Upper lobe of right lung (tissue), 1 donor: ENCODE measurements around the gene FMNL2. TPM values are rescaled to one million over a fixed set of nuclear protein-coding genes. Genes with fewer than 3 reads are reported as not detected.
A peak's percentile ranks its signal among the peaks of the same experiment; 100 is the strongest.

ENCODE experiments used
- ATAC-seq: fragments of 200-7000 bp; cut with Tn5 transposase; one replicate; pipeline ENCODE4 v1.9.1; 2020; ENCODE audit warnings: mild to moderate bottlenecking, moderate library complexity
- DNase-seq: peaks from one replicate; pipeline ENCODE4 v3.0.0-alpha.2; 2020
- H3K27ac ChIP-seq: fragments of 200-600 bp; one replicate; pipeline ENCODE4 v1.8.0; 2022
- H3K27me3 ChIP-seq: fragments of 200-600 bp; one replicate; pipeline ENCODE4 v1.8.0; 2022; ENCODE audit warnings: mild to moderate bottlenecking
- H3K36me3 ChIP-seq: fragments of 200-600 bp; one replicate; pipeline ENCODE4 v1.8.0; 2022
- H3K4me1 ChIP-seq: fragments of 200-600 bp; one replicate; pipeline ENCODE4 v1.8.0; 2022
- H3K4me3 ChIP-seq: fragments of 200-600 bp; one replicate; pipeline ENCODE4 v1.8.0; 2022; ENCODE audit warnings: mild to moderate bottlenecking
- H3K9me3 ChIP-seq: fragments of 200-600 bp; one replicate; pipeline ENCODE4 v1.8.0; 2022
- CTCF ChIP-seq: fragments of 200-600 bp; IDR thresholded peaks from one replicate; pipeline ENCODE4 v1.8.0; 2022; ENCODE audit warnings: antibody characterized with exemption
- intact Hi-C: fragments of 100-400 bp; cut with DNase I; formaldehyde crosslinking; loops from one replicate; pipeline ENCODE4 v1.11.0; 2022
- total RNA-seq: library from RNA; stranded (reverse); fragmentation: NEBNext Ultra II Directional; extraction: Animal tissue kit (Norgen Biotek cat#: 25700); gene quantifications from one replicate; pipeline ENCODE4 v1.2.1, GENCODE V29; 2021
- donor health status: DM: no; HTN: yes; CAD: no; lungs with severe emphysema.

FMNL2 gene
- total RNA-seq, 1 donor from 2014 or later, result 69.5 TPM

GRCh38 chr2:152635635-152636298, 300.8 kb downstream of the FMNL2 start:
- ATAC-seq (peak; percentile 83), DNase-seq (no peak)
- Histone ChIP-seq H3K36me3 (peaks cover 50% of the 10 kb centered on the region), H3K27ac (no peak overlapping the region), H3K4me3 (no peak overlapping the region), H3K27me3 (no peaks in the 10 kb centered on the region), H3K9me3 (no peaks in the 10 kb centered on the region), H3K4me1 (no peaks in the 10 kb centered on the region)
- TF ChIP-seq CTCF, result peak; percentile 80
- intact Hi-C loops, result no loop called here

GRCh38 chr2:152637251-152637650, 302.3 kb downstream of the FMNL2 start:
- Histone ChIP-seq H3K4me1 (no peaks in the 10 kb centered on the region), H3K4me3 (no peak overlapping the region), H3K36me3 (peaks cover 55% of the 10 kb centered on the region), H3K27ac (no peak overlapping the region), H3K9me3 (no peaks in the 10 kb centered on the region), H3K27me3 (no peaks in the 10 kb centered on the region)
- DNase-seq, result no peak
- TF ChIP-seq CTCF, result no peak
- ATAC-seq, result no peak
- intact Hi-C loops, result no loop called here

GRCh38 chr2:152638056-152638455, 303.1 kb downstream of the FMNL2 start:
- intact Hi-C loops, result no loop called here
- peaks cover 60% of the 10 kb centered on the region for H3K36me3 ChIP-seq
- no peak for TF ChIP-seq CTCF

GRCh38 chr2:152638590-152638989, 303.6 kb downstream of the FMNL2 start:
- Histone ChIP-seq H3K4me3 (no peak overlapping the region), H3K27me3 (no peaks in the 10 kb centered on the region), H3K36me3 (peaks cover 62% of the 10 kb centered on the region), H3K4me1 (no peaks in the 10 kb centered on the region), H3K27ac (no peak overlapping the region), H3K9me3 (no peaks in the 10 kb centered on the region)
- DNase-seq, result no peak
- TF ChIP-seq CTCF, result no peak
- intact Hi-C loops, result no loop called here
- no peak for ATAC-seq

More at GRCh38 chr2:152638056-152638455, 303.1 kb downstream of the FMNL2 start:
- H3K27me3 ChIP-seq, result no peaks in the 10 kb centered on the region
- no peak overlapping the region for H3K27ac ChIP-seq
- DNase-seq (no peak), ATAC-seq (no peak)
- no peaks in the 10 kb centered on the region for H3K4me1 ChIP-seq
- H3K4me3 ChIP-seq, result no peak overlapping the region
- no peaks in the 10 kb centered on the region for H3K9me3 ChIP-seq

GRCh38 chr2:152644189-152644873, 309.4 kb downstream of the FMNL2 start:
- Histone ChIP-seq H3K27me3 (no peaks in the 10 kb centered on the region), H3K36me3 (peaks cover 54% of the 10 kb centered on the region), H3K27ac (no peak overlapping the region), H3K9me3 (no peaks in the 10 kb centered on the region), H3K4me1 (peaks cover 13% of the 10 kb centered on the region), H3K4me3 (no peak overlapping the region)
- no peak for TF ChIP-seq CTCF
- ATAC-seq, result no peak
- no peak for DNase-seq
- intact Hi-C loops, result no loop called here
